HG02973 (cell line): ENCODE data around the gene TMEM229B.

Source experiments
- ATAC-seq: cut with Tn5 transposase; IDR thresholded peaks from one replicate; pipeline ENCODE4 v1.9.1; 2021; ENCODE audit warnings: moderate library complexity; ENCODE audit not compliant: unreplicated experiment

TMEM229B gene

GRCh38 chr14:67487937-67488893, at the start of gene TMEM229B:
Gene TMEM229B (minus strand): TSS chr14:67488721. CDS start chr14:67473923, 14,798 bp downstream.
- peak; percentile 91 for ATAC-seq

- no peak for ATAC-seq
Observed at GRCh38 chr14:67537736-67538135, 49.2 kb upstream of the TMEM229B start.

DNA sequence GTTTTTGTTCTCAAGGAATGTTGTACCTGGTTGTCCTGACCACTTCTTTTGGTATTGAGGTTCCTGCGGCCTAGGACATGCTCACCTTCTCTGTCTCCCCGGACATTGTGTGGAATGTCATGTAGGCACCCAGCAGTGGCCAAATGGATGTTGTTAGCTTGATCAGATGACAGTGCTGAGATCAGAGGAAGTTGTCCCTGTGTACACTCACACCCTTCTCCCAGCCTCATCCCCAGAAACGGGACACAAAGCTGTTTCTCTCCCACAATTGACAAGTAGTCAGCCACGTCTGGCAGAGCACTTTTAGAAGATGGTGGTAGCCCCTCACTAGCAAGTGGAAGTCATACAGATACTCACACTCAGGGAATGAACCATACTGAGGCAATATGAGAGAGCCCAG, 47.6 kb upstream of the TMEM229B start:
- ATAC-seq, result no peak

DNA sequence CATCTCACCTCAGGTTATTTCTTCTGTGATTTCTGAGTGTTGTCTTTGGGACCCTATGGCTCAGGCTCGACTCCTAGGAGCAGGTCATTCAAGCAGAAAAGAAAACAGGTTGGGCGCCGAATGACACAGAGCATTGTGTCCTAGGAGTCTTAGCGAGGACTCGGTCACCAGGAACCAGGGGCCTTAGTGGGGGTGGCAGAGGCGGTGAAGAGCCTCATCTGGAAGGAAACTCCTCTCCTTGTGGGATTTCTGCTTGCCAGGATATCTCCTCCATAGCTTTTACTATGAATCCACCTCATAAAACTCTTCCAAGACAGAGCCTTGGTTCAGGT, 45.2 kb upstream of the TMEM229B start:
- no peak for ATAC-seq

DNA sequence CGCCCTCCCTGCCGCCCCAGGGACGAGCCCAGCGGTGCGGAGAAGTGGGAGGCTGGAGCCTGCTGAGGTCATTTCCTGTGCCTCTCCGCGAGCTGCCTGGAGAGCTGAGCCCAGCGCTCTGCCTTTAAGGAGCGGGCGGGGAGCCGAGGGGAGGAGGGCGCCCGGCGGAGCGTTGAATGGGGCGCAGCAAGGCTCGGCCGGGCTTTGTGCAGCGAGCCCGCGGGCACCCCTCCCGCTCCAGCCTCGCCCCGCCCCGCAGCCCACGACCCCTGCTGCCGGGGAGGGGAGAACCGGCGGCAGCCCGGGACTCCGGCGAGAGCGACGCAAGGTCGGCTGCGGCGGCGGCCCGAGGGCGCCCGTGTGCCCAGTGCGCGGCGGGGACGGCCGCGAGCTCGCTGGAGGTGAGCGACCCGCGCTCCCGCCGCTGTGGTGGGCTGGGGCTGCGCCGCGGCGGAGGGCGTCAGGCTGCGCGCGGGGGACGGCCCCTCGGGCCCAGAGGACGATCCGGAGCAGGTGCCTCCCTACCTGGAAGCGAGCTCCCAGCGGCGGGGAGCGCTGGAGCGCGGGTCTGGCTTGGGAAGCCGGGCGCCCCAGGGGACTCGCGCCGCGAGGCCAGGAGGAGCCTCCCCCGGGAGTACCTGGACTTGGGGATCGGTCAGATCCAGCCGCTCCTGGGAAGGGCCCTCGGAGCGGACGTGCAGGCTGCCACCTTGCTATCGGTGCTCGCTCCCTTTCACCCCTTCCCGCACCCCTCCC, 44.7 kb upstream of the TMEM229B start, which contains the start of gene PLEKHH1:
Gene PLEKHH1, plus strand, starts transcription at position 293 of the 756 bp plus-strand sequence. CDS start 8,578 bp downstream, outside the sequence.
- peak; percentile 63 for ATAC-seq

- ATAC-seq, result no peak
Observed at GRCh38 chr14:67532606-67532997, 44.1 kb upstream of the TMEM229B start.

GRCh38 chr14:67529947-67530935, 41.7 kb upstream of the TMEM229B start:
- no peak for ATAC-seq

GRCh38 chr14:67528276-67528675, 39.8 kb upstream of the TMEM229B start:
- ATAC-seq, result no peak

- no peak for ATAC-seq
Observed at GRCh38 chr14:67527756-67528155, 39.2 kb upstream of the TMEM229B start.

DNA sequence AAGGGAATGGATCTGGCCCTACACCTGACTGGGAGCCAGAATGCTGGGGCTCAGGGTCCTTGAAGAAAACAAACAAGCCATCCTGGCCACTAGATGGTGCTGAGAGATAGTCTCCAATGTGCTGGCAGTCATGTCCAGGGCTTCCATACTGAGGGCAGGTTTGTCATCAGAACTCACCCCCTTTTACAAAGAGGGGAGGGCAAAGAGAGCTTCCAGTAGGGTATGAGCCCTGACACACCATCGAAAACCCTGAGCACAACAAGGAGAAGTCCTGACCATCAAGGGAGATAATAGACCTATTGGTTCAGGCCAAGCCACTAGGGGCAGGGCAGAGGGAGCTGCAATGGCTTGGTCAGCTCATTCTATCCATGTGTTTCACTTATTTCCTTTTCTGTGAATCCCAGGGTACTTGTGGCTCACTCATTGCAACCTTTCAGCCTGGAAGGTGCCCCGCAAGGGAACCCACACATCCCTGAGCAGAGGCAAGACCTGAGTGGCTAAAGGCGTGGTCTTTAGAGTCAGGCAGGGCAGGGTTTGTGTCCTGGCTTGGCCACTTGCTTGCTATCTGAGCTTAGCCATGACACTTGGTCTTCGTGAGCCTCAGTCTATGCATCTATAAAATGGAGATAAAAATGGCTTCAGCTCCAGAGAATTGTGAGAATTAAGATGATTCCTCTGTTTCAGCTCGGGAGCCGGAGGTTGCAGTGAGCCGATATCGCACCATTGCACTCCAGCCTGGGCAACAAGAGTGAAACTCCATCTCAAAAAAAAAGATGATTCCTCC, 38.3 kb upstream of the TMEM229B start:
- no peak for ATAC-seq

DNA sequence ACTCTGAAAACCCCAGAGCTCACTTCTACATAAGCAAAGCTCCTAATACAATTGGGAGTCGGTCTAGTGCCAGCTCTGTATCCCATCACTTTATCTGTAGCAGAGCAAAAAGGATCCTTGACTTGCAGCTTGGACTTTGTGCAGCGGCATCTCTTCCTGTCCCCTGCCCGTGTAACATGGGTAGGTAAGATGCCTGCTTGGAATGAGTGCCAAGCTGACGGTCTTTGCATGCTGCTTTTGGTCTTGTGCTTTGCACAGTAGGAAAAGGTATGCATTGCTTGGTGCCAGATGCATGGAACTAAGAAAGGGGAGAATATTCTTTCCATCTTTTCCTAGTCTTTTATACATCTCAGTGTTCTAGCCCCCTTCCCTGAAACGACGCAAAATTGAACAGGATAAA, 37.7 kb upstream of the TMEM229B start:
- no peak for ATAC-seq

- no peak for ATAC-seq
Observed at GRCh38 chr14:67525389-67525788, 36.9 kb upstream of the TMEM229B start.

DNA sequence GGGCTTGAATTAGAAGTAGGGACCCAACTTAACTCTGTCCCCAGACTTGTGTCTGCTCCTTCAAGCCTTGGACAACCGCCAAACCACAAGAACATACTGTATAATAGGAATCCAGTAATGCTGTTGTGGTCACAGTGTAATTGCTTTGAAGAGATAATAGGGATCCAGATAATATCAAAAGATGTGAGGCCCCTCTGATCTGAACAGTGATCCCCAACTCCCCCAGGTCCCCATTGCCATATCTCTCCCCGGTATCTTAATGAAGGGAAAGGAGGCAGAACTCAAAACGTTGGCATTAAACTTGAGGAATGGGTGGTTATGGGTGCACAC, 36.1 kb upstream of the TMEM229B start:
- no peak for ATAC-seq

GRCh38 chr14:67523764-67524633, 35.5 kb upstream of the TMEM229B start:
- ATAC-seq, result no peak

- ATAC-seq, result no peak
Observed at GRCh38 chr14:67522270-67522669, 33.7 kb upstream of the TMEM229B start.

- ATAC-seq, result no peak
Observed at GRCh38 chr14:67520482-67520881, 32.0 kb upstream of the TMEM229B start.

DNA sequence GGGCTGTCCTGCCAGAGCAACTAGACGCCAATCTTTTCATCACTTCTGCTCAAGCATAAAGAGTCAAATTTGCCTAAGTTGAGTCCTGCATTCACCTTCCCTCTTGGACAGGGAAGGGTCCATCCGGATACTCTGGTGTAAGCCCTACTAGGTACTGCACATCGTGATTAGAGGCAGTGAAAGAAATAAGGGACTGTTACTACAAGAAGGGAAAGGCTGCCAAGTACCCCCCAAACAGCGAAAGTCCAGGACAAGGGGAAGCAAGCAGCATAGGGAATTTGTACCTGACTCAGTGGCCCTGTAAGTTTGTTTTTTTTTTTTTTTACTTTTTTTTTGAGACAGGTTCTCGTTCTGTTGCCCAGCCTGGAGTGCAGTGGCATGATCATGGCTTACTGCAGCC, 30.9 kb upstream of the TMEM229B start:
- ATAC-seq, result no peak

DNA sequence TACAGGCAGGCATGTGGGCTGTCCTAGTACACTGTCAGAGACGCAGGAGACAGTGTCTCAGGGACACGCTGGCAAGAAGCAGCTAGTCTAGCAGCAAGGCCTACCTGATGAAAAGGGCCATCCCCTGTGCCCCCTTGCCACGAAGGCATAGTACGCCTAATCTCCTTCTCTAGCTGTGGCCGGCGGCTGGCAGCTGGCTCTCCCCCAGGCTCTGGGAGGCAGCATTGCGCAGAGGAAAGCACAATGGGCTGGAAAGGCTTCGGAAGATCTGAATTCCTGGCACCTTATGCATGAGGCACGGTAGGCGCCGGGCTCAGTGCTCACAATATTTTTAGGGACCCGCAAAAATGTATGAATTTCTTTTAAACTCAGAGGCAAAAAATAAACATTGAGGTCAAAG, 28.6 kb upstream of the TMEM229B start:
- ATAC-seq, result no peak

- ATAC-seq, result no peak
Observed at GRCh38 chr14:67516676-67517075, 28.2 kb upstream of the TMEM229B start.
